GM15510 (cell line): ENCODE results near the gene JPH3.

Experiments
- POLR2A ChIP-seq: IDR thresholded peaks from 3 replicates; pipeline ENCODE4 v1.6.1; 2011; ENCODE audit warnings: borderline replicate concordance; ENCODE audit not compliant: insufficient read length; ENCODE audit errors: extremely low read depth

Gene JPH3

DNA sequence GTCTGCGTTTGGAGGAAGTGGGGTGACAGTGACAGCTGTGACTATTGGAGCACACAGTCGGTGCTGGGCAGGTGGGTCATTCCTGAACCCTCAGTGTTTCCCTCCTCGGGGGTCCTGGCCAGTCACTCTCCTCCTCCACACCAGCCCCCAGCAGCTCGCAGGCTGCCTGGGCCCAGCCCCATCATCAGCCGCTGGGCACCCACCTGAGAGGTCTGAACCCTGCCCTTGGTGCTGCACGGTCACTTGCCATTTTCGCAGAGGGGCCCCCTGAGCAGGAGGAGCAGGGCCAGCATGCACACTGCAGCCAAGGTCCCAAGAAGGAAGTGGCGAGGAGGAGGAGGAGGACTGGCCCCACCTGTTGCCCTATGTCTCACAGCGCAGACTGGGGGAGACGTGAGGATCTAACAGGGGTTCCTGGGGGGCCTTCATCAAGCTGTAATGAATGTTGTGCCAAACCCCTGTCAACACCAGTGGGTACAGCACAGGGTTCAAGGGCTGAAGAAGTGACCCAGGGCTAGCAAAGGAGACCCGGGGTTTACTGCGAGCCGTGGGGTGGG, 23.0 kb downstream of the JPH3 start:
- TF ChIP-seq POLR2A = no peak

DNA sequence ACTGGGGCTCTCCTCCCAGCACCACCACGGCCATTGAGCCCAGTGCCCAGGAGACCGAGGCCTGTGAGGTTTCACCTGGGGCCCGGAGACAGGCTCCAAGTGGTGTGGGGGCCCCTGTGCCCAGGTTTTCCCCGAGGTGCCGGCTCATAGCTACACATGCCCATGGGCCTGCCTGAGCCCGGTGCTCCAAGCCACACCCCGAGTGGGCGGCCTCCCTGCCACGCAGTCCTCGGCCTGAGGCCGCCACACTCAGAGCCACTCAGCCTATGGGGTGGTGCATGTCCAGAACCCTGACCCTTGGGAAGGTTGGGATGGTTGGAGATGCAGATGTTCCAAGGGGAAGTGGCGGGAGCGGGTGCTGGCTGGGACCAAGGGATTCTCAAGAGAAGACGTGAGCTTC, 24.1 kb downstream of the JPH3 start:
- TF ChIP-seq POLR2A = no peak

- TF ChIP-seq POLR2A = no peak
Measured at GRCh38 chr16:87626905-87627304, 24.6 kb downstream of the JPH3 start.

DNA sequence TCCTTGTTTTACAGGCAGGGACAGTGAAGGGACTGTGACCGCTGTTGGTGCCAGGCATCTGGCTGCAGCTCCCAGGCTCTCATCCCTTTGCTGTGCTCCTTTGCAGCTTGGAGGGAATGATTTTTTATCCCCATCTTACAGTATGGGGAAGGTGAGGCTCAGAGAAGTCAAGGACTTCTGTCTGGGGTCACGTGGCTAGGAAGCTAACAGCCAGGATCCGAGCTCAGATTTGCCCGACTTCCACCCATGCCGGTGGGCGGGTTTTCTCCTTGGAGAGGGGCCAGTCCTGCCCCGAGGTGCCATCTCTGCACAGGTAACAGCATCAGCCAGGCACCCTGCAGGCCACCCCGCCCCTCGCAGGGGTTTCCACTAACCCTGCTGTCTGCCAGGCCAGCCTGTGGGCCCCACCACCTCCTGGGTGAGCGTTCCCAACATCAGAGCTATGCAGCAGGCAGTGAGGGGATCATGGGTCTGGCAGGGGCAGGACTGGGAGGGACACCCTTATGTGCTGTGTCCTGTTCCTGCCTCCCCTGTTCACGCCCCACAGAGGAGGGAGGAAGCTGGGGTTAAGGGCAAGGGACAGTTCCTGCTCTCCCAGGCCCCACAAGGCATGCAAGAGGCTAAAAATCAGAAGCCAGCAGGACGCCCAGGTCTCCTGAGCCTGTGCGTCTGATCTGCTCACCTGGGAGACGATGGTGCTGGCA, 25.4 kb downstream of the JPH3 start:
- no peak for TF ChIP-seq POLR2A

- TF ChIP-seq POLR2A = no peak
Measured at GRCh38 chr16:87628246-87628923, 26.1 kb downstream of the JPH3 start.

DNA sequence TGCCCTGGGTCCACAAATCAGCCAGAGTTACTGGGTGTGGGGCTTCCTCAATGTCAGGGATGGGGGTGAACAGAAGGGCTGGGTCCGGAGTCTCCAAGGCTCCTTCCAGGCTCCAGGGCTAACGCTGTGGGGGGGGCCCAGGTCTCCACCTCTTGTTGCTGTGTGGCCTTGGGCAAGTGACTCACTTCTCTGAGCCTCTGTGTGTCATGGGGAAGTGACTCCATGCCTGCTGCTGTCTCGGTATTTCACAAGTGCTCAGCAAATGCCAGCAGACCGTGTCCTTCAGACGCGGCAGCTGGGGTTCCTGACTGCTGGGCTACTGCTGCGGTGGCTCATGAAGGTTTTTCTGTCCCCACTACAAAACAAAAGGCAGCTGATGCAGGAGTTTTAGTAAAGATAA, 26.6 kb downstream of the JPH3 start:
- TF ChIP-seq POLR2A = no peak

DNA sequence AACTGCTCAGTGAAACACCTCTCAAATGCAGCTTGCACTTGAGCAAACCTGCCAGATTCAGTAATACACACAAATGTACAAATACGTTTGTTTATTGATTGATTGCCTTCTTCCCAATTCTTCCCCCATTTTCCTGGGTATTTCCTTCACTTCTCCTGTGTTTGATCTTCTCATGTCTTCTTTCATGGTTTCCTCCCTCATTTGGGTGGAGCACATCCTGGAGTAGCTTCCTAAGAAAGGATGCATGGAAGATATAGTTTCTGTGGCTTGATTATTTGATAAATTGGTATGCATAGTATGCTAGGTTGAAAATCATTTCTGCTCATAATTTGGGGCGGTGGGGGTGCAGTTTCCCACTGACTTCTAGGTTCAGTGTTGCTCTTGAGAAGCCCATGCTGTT, 28.8 kb downstream of the JPH3 start:
- TF ChIP-seq POLR2A = no peak

- TF ChIP-seq POLR2A = no peak
Measured at GRCh38 chr16:87634411-87634810, 32.1 kb downstream of the JPH3 start.

- no peak for TF ChIP-seq POLR2A
Measured at GRCh38 chr16:87635541-87636049, 33.3 kb downstream of the JPH3 start.

DNA sequence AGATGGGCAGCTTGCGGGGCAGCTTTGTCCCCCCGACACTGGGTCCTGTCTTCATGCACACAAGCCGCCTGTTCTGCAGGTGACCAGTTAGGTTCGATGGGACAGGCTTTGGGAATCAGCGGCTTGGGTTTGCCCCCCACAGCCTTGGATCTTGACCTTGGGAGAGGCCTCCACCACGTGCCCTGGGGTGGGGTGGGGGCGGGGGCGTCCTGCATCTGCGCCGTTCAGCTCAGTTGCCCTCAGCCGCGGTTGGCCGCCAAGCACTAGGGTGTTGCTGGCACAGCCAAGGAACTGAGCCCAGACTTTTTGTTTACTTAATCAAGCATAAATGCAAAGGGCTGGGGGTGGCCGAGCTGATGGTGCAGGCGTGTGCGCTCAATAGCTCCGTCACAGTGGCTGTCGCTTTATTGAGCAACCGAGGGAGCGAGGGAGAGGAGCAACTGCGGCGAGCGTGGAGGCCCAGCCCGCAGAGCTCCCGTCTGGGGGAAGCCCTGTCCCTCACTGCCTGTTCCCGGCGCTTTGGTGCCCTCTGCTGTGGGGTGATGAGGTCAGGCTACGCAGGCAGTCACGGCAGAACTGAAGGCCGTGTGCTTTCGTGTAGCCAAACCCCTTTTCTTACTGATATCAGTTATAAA, 33.9 kb downstream of the JPH3 start:
- TF ChIP-seq POLR2A = no peak

DNA sequence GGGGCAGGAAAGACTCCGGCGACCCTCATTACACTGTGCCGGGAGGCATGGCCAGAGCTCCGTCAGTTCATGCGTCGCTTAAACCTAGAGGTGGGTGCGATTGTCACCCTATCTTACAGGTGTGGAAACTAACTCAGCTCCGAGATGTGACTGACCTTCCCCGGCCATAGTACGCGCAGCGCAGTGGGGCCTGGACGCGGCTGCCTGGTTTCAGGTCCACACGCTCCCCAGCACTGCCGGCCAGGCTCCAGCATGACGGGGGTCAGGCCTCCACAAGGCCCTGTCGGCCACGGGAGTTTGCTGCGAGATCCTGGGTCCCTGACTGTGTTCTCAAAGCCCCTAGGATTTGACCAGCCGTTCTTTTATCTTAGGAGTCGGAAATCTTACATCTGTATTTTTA, 34.4 kb downstream of the JPH3 start:
- no peak for TF ChIP-seq POLR2A

DNA sequence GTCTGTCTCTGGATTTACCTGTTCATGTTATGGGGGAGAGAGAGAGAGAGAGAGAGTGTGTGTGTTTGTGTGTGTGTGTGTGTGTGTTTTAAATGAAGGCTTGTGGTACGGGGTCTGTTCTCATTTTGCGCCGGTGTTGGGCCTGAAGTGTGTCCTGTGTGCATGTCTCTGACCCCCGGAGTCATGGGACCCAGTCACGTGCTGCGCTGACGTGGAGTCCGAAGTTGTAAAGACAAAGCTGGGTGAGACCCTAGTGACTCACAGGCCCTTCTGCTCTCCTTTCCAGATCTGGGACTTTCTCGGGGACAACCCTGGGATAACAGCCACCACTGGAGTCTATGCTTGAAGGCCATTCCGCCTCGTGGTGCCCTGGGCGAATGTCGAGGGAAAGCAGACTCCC, 35.0 kb downstream of the JPH3 start:
- TF ChIP-seq POLR2A = no peak

DNA sequence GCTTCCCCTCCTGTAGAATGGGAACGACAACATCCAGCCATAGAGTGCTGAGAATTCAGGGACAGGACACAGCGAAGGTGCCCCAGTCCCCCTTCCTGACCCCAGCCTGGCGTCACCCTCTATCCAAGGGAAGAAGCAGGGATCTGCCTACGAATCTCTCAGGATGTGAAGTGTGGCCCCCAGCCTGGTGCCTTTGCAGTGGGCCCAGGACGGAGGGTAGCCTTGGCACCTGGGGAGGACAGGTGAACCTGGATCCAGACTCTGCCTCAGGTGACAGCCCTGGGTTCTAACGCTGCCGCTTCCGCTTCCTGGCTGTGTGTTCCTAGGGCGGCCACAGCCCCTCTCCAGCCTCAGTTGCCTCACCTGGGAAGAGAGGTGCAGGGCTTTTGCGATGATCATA, 36.4 kb downstream of the JPH3 start:
- no peak for TF ChIP-seq POLR2A

- TF ChIP-seq POLR2A = no peak
Measured at GRCh38 chr16:87641721-87642120, 39.4 kb downstream of the JPH3 start.

DNA sequence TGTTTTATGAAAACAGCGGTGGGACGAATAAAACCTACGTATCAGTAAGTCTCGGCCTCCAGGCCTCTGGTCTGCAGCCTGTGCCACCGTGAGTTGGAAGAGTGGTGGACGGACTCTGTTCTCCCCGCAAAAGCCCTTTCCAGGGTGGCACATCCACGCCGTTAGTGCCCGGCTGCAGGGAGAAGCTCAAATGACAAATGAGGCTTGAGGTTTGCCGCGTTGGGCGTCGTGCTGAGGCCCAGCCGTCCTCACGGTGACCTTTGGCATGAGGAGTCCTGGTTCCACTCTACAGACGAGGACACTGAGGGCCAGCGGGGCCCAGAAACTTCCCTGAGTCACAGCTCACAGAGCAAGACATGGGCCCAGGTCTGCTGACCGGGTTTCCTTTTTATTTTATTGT, 40.2 kb downstream of the JPH3 start:
- TF ChIP-seq POLR2A = no peak

GRCh38 chr16:87644186-87644585, 41.9 kb downstream of the JPH3 start:
- TF ChIP-seq POLR2A = no peak

DNA sequence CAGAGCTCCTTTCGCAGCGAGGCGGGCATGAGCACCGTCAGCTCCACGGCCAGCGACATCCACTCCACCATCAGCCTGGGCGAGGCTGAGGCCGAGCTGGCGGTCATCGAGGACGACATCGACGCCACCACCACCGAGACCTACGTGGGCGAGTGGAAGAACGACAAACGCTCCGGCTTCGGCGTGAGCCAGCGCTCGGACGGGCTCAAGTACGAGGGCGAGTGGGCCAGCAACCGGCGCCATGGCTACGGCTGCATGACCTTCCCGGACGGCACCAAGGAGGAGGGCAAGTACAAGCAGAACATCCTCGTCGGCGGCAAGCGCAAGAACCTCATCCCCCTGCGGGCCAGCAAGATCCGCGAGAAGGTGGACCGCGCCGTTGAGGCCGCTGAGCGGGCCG, 42.3 kb downstream of the JPH3 start:
- TF ChIP-seq POLR2A = no peak

DNA sequence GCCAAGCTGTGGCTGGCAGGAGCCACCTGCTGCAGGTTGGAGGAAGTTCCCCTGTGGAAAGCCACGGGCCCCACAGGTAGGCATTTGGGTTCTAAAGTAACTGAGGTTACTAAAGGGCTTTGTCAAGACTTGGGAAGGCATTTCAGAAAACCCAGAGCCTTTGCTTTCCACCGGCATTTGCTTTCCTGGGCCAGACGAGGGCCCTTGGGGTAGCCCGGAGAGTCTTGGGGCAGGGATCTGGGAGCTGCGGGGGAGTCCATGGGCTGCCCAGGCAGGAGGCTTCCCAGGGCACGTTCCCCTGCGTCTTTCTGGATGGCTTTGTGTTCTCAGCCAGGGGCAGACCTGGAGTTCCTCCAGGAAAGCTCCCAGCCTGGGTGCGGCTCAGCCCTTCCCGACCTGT, 43.5 kb downstream of the JPH3 start:
- TF ChIP-seq POLR2A = no peak
